Trophoblast cell (in vitro differentiated cells and primary cell): ENCODE results near the gene COL18A1.
A peak's percentile ranks its signal among the peaks of the same experiment; 100 is the strongest.

Source experiments
- DNase-seq, 2 donors: peaks; one replicate each; pipeline ENCODE4 v3.0.0-alpha.2; 2016
- H2AFZ ChIP-seq: 2 replicates; pipeline ENCODE4 v1.6.1; 2013; ENCODE audit warnings: low read length, moderate library complexity, mild to moderate bottlenecking; ENCODE audit not compliant: insufficient read depth, poor library complexity
- H2AK5ac ChIP-seq: 2 replicates; pipeline ENCODE4 v1.6.1; 2013; ENCODE audit warnings: mild to moderate bottlenecking, low read length
- H2BK120ac ChIP-seq: 2 replicates; pipeline ENCODE4 v1.6.1; 2013; ENCODE audit warnings: low read length, mild to moderate bottlenecking, moderate library complexity; ENCODE audit not compliant: insufficient read depth, poor library complexity
- H2BK12ac ChIP-seq: 2 replicates; pipeline ENCODE4 v1.6.1; 2013; ENCODE audit warnings: mild to moderate bottlenecking, low read length, moderate library complexity
- H2BK5ac ChIP-seq: 2 replicates; pipeline ENCODE4 v1.6.1; 2013; ENCODE audit warnings: low read length, low read depth, moderate library complexity, mild to moderate bottlenecking; ENCODE audit not compliant: poor library complexity
- H3K14ac ChIP-seq: 2 replicates; pipeline ENCODE4 v1.6.1; 2013; ENCODE audit warnings: mild to moderate bottlenecking, low read length
- H3K18ac ChIP-seq: 2 replicates; pipeline ENCODE4 v1.6.1; 2013; ENCODE audit warnings: mild to moderate bottlenecking, low read length
- H3K23ac ChIP-seq: 2 replicates; pipeline ENCODE4 v1.6.1; 2013; ENCODE audit warnings: low read length
- H3K27ac ChIP-seq: 2 replicates; pipeline ENCODE4 v1.5.1; 2013; ENCODE audit warnings: low read depth, mild to moderate bottlenecking, inconsistent platforms, low read length, moderate library complexity
- H3K27me3 ChIP-seq: 2 replicates; pipeline ENCODE4 v1.6.1; 2013; ENCODE audit warnings: inconsistent platforms, mild to moderate bottlenecking, low read length, moderate library complexity; ENCODE audit not compliant: insufficient read depth
- H3K36me3 ChIP-seq, 2 experiments: 1 replicate in 1 of 2; 2 replicates in 1 of 2; pipeline ENCODE4 v1.6.1; 2013; ENCODE audit warnings: low read length in 2 of 2, mild to moderate bottlenecking in 2 of 2, moderate library complexity in 1 of 2; ENCODE audit not compliant: insufficient read depth in 2 of 2, control insufficient read depth in 1 of 2
- H3K4ac ChIP-seq: 2 replicates; pipeline ENCODE4 v1.6.1; 2013; ENCODE audit warnings: low read depth, mild to moderate bottlenecking, low read length, moderate library complexity
- H3K4me1 ChIP-seq, 2 experiments: 1 replicate in 1 of 2; 2 replicates in 1 of 2; pipeline ENCODE4 v1.6.1; 2013; ENCODE audit warnings: low read length in 2 of 2, mild to moderate bottlenecking in 2 of 2, moderate library complexity in 1 of 2; ENCODE audit not compliant: insufficient read depth in 2 of 2, control insufficient read depth in 1 of 2
- H3K4me2 ChIP-seq: 2 replicates; pipeline ENCODE4 v1.6.1; 2013; ENCODE audit warnings: inconsistent platforms, mild to moderate bottlenecking, low read length, moderate library complexity
- H3K4me3 ChIP-seq: 2 replicates; pipeline ENCODE4 v1.5.1; 2013; ENCODE audit warnings: mild to moderate bottlenecking, low read depth, low read length, inconsistent platforms
- H3K79me1 ChIP-seq: one replicate; pipeline ENCODE4 v1.6.1; 2013; ENCODE audit warnings: low read length
- H3K79me2 ChIP-seq: 2 replicates; pipeline ENCODE4 v1.6.1; 2013; ENCODE audit warnings: low read length, mild to moderate bottlenecking; ENCODE audit not compliant: control insufficient read depth, insufficient read depth, poor library complexity
- H3K9ac ChIP-seq: 2 replicates; pipeline ENCODE4 v1.6.1; 2013; ENCODE audit warnings: mild to moderate bottlenecking, low read length
- H3K9me3 ChIP-seq: 2 replicates; pipeline ENCODE4 v1.6.1; 2013; ENCODE audit warnings: low read depth, mild to moderate bottlenecking, control low read depth, inconsistent platforms, low read length; ENCODE audit not compliant: insufficient read depth
- H4K12ac ChIP-seq: 2 replicates; pipeline ENCODE4 v1.6.1; 2013; ENCODE audit warnings: low read depth, mild to moderate bottlenecking, low read length, moderate library complexity
- H4K8ac ChIP-seq: 2 replicates; pipeline ENCODE4 v1.6.1; 2013; ENCODE audit warnings: low read depth, mild to moderate bottlenecking, low read length, moderate library complexity
- H4K91ac ChIP-seq: one replicate; pipeline ENCODE4 v1.6.1; 2013; ENCODE audit warnings: low read depth, mild to moderate bottlenecking, low read length, moderate library complexity
- WGBS: extraction: QIAGEN DNeasy Blood & Tissue Kit; methylation state at CpG from one replicate; pipeline ENCODE4 v1.1.7; 2013; ENCODE audit warnings: missing lambda C conversion rate; ENCODE audit not compliant: insufficient read length, insufficient coverage; ENCODE audit errors: extremely low coverage; 5-methylcytosine and 5-hydroxymethylcytosine counted together

The COL18A1 gene

DNA sequence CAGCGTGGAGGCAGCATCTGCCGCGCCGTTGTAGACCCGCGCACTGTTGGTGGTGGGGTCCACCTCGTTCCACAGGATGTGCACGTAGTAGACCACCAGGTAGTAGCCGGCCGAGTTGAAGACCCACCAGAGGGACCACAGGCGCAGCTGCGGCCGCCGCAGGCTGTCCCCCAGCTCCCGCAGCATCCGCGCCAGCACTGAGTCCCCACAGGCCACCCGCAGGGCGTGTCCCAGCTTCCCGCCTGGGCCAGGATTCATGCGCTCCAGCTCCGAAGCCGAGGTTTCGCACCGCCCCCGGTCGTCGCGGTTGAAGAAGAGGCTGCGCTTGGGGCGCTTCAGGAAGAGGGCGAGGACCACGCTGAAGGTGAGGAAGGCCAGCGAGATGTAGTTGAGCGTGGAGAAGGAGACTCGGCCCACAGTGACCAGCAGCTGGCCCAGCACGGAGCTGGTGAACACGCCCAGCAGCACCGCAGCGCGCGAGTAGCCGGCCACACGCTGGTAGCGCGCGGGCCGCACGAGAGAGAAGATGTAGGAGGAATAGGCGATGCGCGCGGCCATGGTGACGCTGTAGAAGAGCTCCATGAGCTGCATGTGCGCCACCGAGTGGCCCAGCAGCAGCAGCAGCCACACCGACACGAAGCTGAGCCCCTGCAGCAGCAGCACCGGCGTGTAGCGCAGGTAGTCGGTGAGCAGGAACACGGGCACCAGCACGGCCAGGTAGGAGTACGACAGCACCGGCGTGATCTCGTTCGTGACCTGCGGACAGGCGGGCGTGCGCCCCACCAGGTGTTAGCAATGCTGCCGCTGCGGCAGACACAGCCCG is 126.6 kb downstream of the COL18A1 start:
- no peak overlapping the region for H3K4me3 ChIP-seq

DNA sequence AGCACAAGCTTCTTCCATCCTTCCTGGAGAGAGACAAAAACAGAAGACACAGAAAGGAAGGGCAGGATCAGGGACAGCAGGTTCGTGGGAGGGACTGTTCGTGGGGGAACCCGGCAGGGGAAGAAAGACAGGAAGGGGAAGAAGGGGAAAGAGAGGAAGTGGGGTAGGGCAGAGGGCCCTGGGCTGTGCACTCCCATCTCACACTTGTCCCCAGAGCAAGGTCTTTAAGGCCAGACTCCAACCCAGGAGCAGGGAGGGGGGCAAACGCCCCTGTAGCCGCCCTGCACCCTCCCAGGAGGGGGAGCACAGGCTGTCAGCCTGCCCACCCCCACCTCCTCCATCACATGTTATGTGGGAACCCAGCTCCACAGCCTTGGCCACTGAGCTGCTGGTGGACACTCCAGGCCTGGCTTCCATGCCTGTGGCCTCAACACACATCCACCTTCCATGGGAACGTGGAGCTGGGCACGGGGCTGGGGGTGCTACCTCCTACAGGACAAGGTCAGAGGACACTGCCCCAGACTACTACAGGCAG is 127.9 kb downstream of the COL18A1 start:
- Histone ChIP-seq H3K9me3 (peaks cover 9% of the 10 kb centered on the region), H3K14ac (no peak overlapping the region), H3K18ac (no peak overlapping the region), H4K8ac (no peak overlapping the region), H3K27me3 (no peaks in the 10 kb centered on the region), H3K4me1 (peaks cover 8 to 14% of the 10 kb centered on the region in 2 experiments), H2BK120ac (no peak overlapping the region), H2AK5ac (no peak overlapping the region), H3K9ac (no peak overlapping the region), H4K12ac (peak overlapping the region; percentile 14), H3K36me3 (peaks cover 30 to 42% of the 10 kb centered on the region in 2 experiments), H2AFZ (no peak overlapping the region), H3K4ac (no peak overlapping the region), H3K27ac (no peak overlapping the region), H2BK5ac (no peak overlapping the region), H4K91ac (peak overlapping the region; percentile 38), H2BK12ac (peak overlapping the region; percentile 20), H3K79me1 (peaks cover 8% of the 10 kb centered on the region), H3K79me2 (no peaks in the 10 kb centered on the region), H3K4me3 (no peak overlapping the region), H3K23ac (no peak overlapping the region), H3K4me2 (no peak overlapping the region)
- WGBS = no CpG with 5 or more reads among the region's 7 CpGs
- DNase-seq = no peak

More for the DNA sequence above, 126.6 kb downstream of the COL18A1 start:
- Histone ChIP-seq H3K79me2 (no peaks in the 10 kb centered on the region), H2AK5ac (no peak overlapping the region), H2BK120ac (no peak overlapping the region), H3K4ac (no peak overlapping the region), H3K27ac (no peak overlapping the region), H3K4me2 (no peak overlapping the region), H3K9me3 (peaks cover 9% of the 10 kb centered on the region), H4K12ac (no peak overlapping the region), H2AFZ (no peak overlapping the region), H3K9ac (no peak overlapping the region), H3K27me3 (no peaks in the 10 kb centered on the region), H3K18ac (no peak overlapping the region), H3K79me1 (peaks cover 8% of the 10 kb centered on the region), H3K23ac (no peak overlapping the region), H3K4me1 (peaks cover 8 to 14% of the 10 kb centered on the region in 2 experiments), H3K14ac (no peak overlapping the region), H3K36me3 (peaks cover 30 to 41% of the 10 kb centered on the region in 2 experiments), H2BK5ac (no peak overlapping the region), H4K8ac (no peak overlapping the region), H4K91ac (no peak overlapping the region), H2BK12ac (no peak overlapping the region)
- no CpG with 5 or more reads among the region's 76 CpGs for WGBS
- DNase-seq = no peak

DNA sequence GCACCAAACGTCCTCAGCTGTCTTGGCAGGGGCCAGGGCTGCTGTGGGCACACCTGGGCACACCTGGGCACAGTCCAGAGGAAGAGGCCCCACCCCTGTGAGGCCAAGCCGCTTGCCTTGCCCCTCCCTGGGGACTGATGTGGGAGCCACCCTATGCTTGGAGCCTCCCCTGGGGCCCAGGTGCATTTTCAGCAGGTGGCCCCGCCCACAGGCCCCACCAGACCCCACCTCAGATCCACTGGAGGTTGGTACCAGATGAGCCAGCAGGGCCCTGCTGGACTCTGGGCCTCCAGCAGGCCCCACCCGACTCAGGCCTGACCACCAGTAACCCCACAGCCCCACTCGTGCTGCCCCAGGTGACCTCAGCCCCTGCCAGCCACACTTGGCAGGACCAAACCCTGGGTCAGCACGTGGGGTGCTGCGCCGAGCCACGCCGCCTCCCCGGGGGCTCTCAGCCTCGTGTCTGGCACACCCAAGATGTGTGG is 128.4 kb downstream of the COL18A1 start:
- Histone ChIP-seq H2BK5ac (no peak overlapping the region), H3K14ac (no peak overlapping the region), H3K27me3 (no peaks in the 10 kb centered on the region), H3K79me2 (no peaks in the 10 kb centered on the region), H3K9ac (no peak overlapping the region), H3K79me1 (peaks cover 8% of the 10 kb centered on the region), H3K36me3 (peaks cover 31 to 45% of the 10 kb centered on the region in 2 experiments), H3K4me2 (no peak overlapping the region), H2AFZ (no peak overlapping the region), H3K9me3 (peaks cover 9% of the 10 kb centered on the region), H3K4ac (no peak overlapping the region), H3K23ac (no peak overlapping the region), H3K4me1 (peaks cover 8 to 14% of the 10 kb centered on the region in 2 experiments), H3K27ac (no peak overlapping the region), H2BK12ac (no peak overlapping the region), H4K12ac (no peak overlapping the region), H4K8ac (peak overlapping the region; percentile 12), H2BK120ac (no peak overlapping the region), H2AK5ac (no peak overlapping the region), H3K18ac (no peak overlapping the region), H4K91ac (peak overlapping the region; percentile 38), H3K4me3 (no peak overlapping the region)
- no CpG with 5 or more reads among the region's 12 CpGs for WGBS
- no peak for DNase-seq

- no peak overlapping the region for H3K27ac ChIP-seq
- no peak overlapping the region for H2AFZ ChIP-seq
- no peaks in the 10 kb centered on the region for H3K27me3 ChIP-seq
- H3K4me3 ChIP-seq = no peak overlapping the region
- H4K8ac ChIP-seq = peak overlapping the region; percentile 13
- no peaks in the 10 kb centered on the region for H3K79me2 ChIP-seq
- no CpG with 5 or more reads among the region's 20 CpGs for WGBS
- peaks cover 29 to 44% of the 10 kb centered on the region in 2 experiments for H3K36me3 ChIP-seq
- H3K79me1 ChIP-seq = peaks cover 8% of the 10 kb centered on the region
- peak overlapping the region; percentile 0 for H2BK120ac ChIP-seq
- H4K91ac ChIP-seq = peak overlapping the region; percentile 48
- peak overlapping the region; percentile 33 for H3K14ac ChIP-seq
- no peak overlapping the region for H3K23ac ChIP-seq
- no peak overlapping the region for H4K12ac ChIP-seq
- peak overlapping the region; percentile 24 for H2BK5ac ChIP-seq
- no peak overlapping the region for H3K4ac ChIP-seq
- H3K18ac ChIP-seq = peak overlapping the region; percentile 16
- H3K9me3 ChIP-seq = peaks cover 9% of the 10 kb centered on the region
- peak in 1 of 2 donors; percentile 51 for DNase-seq
- no peak overlapping the region for H3K4me2 ChIP-seq
- H2AK5ac ChIP-seq = no peak overlapping the region
- H3K4me1 ChIP-seq = peaks cover 8 to 14% of the 10 kb centered on the region in 2 experiments
- no peak overlapping the region for H3K9ac ChIP-seq
- H2BK12ac ChIP-seq = no peak overlapping the region
These were observed 129.1 kb downstream of the COL18A1 start for GRCh38 chr21:45533846-45534635.
